OCI-LY3 (cell line): ENCODE results near the gene FTO.

Experiments
- H2AFZ ChIP-seq: fragments of 200-600, 300-600 bp; shearing (Covaris generic); 2 replicates; pipeline ENCODE4 v1.6.0; 2014; ENCODE audit warnings: antibody characterized with exemption, low read depth, low read length
- H3K27ac ChIP-seq: fragments of 200-600, 300-600 bp; sonication (generic); 2 replicates; pipeline ENCODE4 v1.5.1; 2014; ENCODE audit warnings: mild to moderate bottlenecking, low read length, moderate library complexity, mixed read lengths
- H3K27me3 ChIP-seq: fragments of 200-600, 300-600 bp; sonication (generic); 2 replicates; pipeline ENCODE4 v1.6.1; 2014; ENCODE audit warnings: low read depth, low read length, mixed read lengths
- H3K36me3 ChIP-seq: fragments of 200-600, 300-600 bp; sonication (generic); replicated peaks from 2 replicates; pipeline ENCODE3; 2014; ENCODE audit warnings: low read depth, low read length, mixed read lengths
- H3K4me1 ChIP-seq: fragments of 300-600, 200-600 bp; sonication (generic); 2 replicates; pipeline ENCODE4 v1.6.1; 2014; ENCODE audit warnings: low read length, mixed read lengths
- H3K4me2 ChIP-seq: fragments of 200-600, 300-600 bp; sonication (generic); 2 replicates; pipeline ENCODE4 v1.6.1; 2014; ENCODE audit warnings: low read length, mixed read lengths
- H3K4me3 ChIP-seq: fragments of 300-600, 200-600 bp; sonication (generic); 2 replicates; pipeline ENCODE4 v1.5.1; 2014; ENCODE audit warnings: antibody characterized with exemption, mild to moderate bottlenecking, low read length, moderate library complexity
- H3K79me2 ChIP-seq: fragments of 300-600, 200-600 bp; shearing (Covaris generic); 2 replicates; pipeline ENCODE4 v1.6.1; 2014; ENCODE audit warnings: mild to moderate bottlenecking, low read length, mixed read lengths
- H3K9ac ChIP-seq: fragments of 300-600, 200-600 bp; shearing (Covaris generic); 2 replicates; pipeline ENCODE4 v1.6.0; 2014; ENCODE audit warnings: mild to moderate bottlenecking, low read length, moderate library complexity
- H3K9me3 ChIP-seq: fragments of 200-600, 300-600 bp; shearing (Covaris generic); 2 replicates; pipeline ENCODE4 v1.6.1; 2014; ENCODE audit warnings: low read length, mixed read lengths; ENCODE audit not compliant: insufficient read depth
- H4K20me1 ChIP-seq: fragments of 200-600, 300-600 bp; sonication (generic); 2 replicates; pipeline ENCODE4 v1.6.1; 2016; ENCODE audit warnings: low read length, mixed read lengths; ENCODE audit not compliant: insufficient read depth
- CTCF ChIP-seq: fragments of 200-600, 300-600 bp; sonication (generic); IDR thresholded peaks from 2 replicates; pipeline ENCODE4 v1.5.1; 2014; ENCODE audit warnings: antibody characterized with exemption, low read length, low read depth
- EZH2phosphoT487 ChIP-seq: fragments of 200-600 bp; shearing (Covaris generic); IDR thresholded peaks from 2 replicates; pipeline ENCODE4 v1.6.1; 2018; ENCODE audit warnings: antibody characterized with exemption, mixed run types, low read depth

FTO gene

GRCh38 chr16:54193665-54194333 is 489.8 kb downstream of the FTO start:
- H3K27me3 ChIP-seq, result no peaks in the 10 kb centered on the region
- H3K9me3 ChIP-seq, result no peaks in the 10 kb centered on the region
- H4K20me1 ChIP-seq, result no peaks in the 10 kb centered on the region
- H3K79me2 ChIP-seq, result no peaks in the 10 kb centered on the region
- no peak overlapping the region for H3K4me3 ChIP-seq
- no peaks in the 10 kb centered on the region for H3K36me3 ChIP-seq
- no peaks in the 10 kb centered on the region for H3K4me1 ChIP-seq
- H3K27ac ChIP-seq, result no peak overlapping the region
- TF ChIP-seq CTCF (peak; percentile 57), EZH2phosphoT487 (no peak)
- H3K9ac ChIP-seq, result no peak overlapping the region
- H2AFZ ChIP-seq, result peak overlapping the region; percentile 88
- peak overlapping the region; percentile 16; the same call in 1 of the 2 replicates for H3K4me2 ChIP-seq

DNA sequence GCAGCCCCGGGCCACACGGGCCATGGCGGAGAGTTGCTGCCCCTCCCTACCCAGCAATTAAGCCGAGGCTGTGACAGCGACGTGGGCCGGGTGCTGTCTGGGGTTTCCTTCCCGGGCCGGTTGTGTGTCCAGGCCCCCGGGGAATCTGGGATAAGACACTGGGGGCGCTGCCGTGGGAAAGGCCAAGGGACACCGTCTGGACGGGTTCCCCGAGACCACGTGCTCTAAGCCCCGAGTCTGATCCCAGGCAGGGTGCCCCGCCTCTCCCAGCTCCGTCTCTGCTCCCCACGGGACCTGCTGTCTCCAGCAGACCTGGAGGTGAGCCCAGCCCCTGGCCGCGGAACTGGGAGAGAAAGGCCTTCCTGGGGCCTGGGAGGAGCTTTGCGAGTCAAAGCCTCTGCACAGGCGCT is 490.4 kb downstream of the FTO start:
- Histone ChIP-seq H3K27ac (no peak overlapping the region), H2AFZ (no peak overlapping the region), H3K9ac (no peak overlapping the region), H3K4me2 (no peak overlapping the region), H3K79me2 (no peaks in the 10 kb centered on the region), H3K36me3 (no peaks in the 10 kb centered on the region), H4K20me1 (no peaks in the 10 kb centered on the region), H3K4me1 (no peaks in the 10 kb centered on the region), H3K27me3 (no peaks in the 10 kb centered on the region), H3K9me3 (no peaks in the 10 kb centered on the region), H3K4me3 (no peak overlapping the region)
- TF ChIP-seq CTCF (no peak), EZH2phosphoT487 (no peak)

DNA sequence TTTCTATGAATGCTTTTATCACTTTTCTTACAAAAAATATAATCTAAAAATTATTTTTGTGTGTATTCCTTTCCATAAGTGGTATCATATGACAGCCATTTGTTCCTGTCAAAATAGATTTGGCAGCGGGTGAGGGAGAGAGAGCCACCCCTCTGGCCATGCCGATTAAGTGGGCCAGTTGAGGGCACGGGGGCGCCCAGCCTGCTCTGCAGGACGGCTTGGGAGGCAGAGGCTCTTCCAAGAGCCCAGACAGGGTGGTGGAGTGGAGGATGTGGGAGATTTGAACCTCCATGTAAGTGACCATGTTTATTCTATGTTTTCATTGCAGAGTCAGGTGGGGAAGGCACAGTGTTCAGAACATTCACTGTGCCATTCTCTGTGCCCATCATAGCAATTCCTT is 493.8 kb downstream of the FTO start:
- H3K9ac ChIP-seq, result no peak overlapping the region
- no peaks in the 10 kb centered on the region for H3K27me3 ChIP-seq
- no peaks in the 10 kb centered on the region for H3K9me3 ChIP-seq
- H4K20me1 ChIP-seq, result no peaks in the 10 kb centered on the region
- no peaks in the 10 kb centered on the region for H3K36me3 ChIP-seq
- no peaks in the 10 kb centered on the region for H3K4me1 ChIP-seq
- TF ChIP-seq EZH2phosphoT487 (no peak), CTCF (no peak)
- no peak overlapping the region for H3K27ac ChIP-seq
- H3K4me2 ChIP-seq, result no peak overlapping the region
- no peak overlapping the region for H2AFZ ChIP-seq
- no peaks in the 10 kb centered on the region for H3K79me2 ChIP-seq
- no peak overlapping the region for H3K4me3 ChIP-seq

DNA sequence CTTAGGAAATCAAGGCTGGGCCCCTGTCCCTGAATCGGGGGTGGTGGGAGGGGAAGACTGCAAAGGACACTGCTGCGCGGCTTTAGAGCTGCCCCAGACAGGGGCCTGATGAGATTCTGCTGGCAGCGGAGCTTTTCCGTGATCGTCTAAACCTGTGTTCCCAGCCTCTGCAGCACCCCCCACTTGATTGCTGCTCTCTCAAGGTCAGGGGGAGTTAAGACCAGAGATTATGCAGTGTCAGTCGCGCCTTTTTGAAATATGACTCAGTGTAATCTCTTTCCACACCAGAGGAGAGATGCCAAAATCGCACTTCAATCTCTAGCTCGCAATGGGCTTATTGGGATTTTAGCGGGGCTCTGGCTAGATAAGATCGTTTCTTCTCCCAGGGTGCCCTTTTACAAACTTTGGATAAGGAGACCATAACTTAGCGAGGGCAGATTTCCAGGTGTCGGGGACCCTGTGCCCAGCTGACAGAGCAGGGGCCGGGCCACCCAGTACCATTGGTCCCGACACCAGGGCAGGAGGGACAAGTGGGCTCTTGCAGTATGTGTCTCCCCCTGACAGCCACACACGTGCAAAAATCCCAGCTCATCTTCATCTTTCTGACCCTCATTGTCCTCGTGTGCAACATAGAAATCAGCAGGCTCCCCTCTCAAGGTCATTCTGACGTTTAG is 495.7 kb downstream of the FTO start:
- Histone ChIP-seq H3K27ac (no peak overlapping the region), H3K9me3 (no peaks in the 10 kb centered on the region), H3K9ac (no peak overlapping the region), H3K4me1 (no peaks in the 10 kb centered on the region), H3K4me3 (no peak overlapping the region), H3K4me2 (no peak overlapping the region), H3K27me3 (no peaks in the 10 kb centered on the region; the same call in 1 of the 2 replicates), H3K36me3 (no peaks in the 10 kb centered on the region), H3K79me2 (no peaks in the 10 kb centered on the region), H2AFZ (no peak overlapping the region), H4K20me1 (no peaks in the 10 kb centered on the region)
- TF ChIP-seq CTCF, result no peak
- TF ChIP-seq EZH2phosphoT487, result no peak
